Upper lobe of left lung (tissue), 6 donors: ENCODE results near the gene RNF224. TPM values are rescaled to one million over a fixed set of nuclear protein-coding genes. Genes with fewer than 3 reads are reported as not detected.

Experiments used
- ATAC-seq, 2 donors: fragments of 200-7000 bp; cut with Tn5 transposase; one replicate each; pipeline ENCODE4 v1.9.1; 2022; ENCODE audit warnings: mild to moderate bottlenecking in 2 of 2, moderate library complexity in 2 of 2; ENCODE audit not compliant: low FRiP score in 2 of 2
- DNase-seq, 2 donors: peaks; one replicate each; pipeline ENCODE4 v3.0.0-alpha.2; 2019 to 2020
- H3K27ac ChIP-seq, 4 donors: fragments of 200-600 bp; sonication (generic); one replicate each; pipeline ENCODE4 v1.5.1; 2016 to 2019
- H3K27me3 ChIP-seq, 4 donors: fragments of 200-600 bp; sonication (generic); one replicate each; pipeline ENCODE4 v1.5.1; 2017 to 2019
- H3K36me3 ChIP-seq, 4 donors: fragments of 200-600 bp; sonication (generic); one replicate each; pipeline ENCODE4 v1.5.1; 2016 to 2019
- H3K4me1 ChIP-seq, 4 donors: fragments of 200-600 bp; sonication (generic); one replicate each; pipeline ENCODE4 v1.5.1; 2018 to 2019
- H3K4me3 ChIP-seq, 4 donors: fragments of 200-600 bp; sonication (generic); one replicate each; pipeline ENCODE4 v1.5.1; 2017 to 2019; ENCODE audit warnings: mild to moderate bottlenecking in 2 of 4, moderate library complexity in 1 of 4
- H3K9me3 ChIP-seq, 4 donors: fragments of 200-600 bp; sonication (generic); one replicate each; pipeline ENCODE4 v1.5.1; 2018 to 2019
- CTCF ChIP-seq, 6 experiments: fragments of 450-650 bp in 4 of 6; fragments of 200-600 bp in 2 of 6; sonication (generic) in 2 of 6; IDR thresholded peaks; one replicate each; pipeline ENCODE4 v1.5.1; 2016 to 2019; ENCODE audit warnings: antibody characterized with exemption in 6 of 6
- EP300 ChIP-seq, 4 donors: sonication (generic); formaldehyde crosslinking; IDR thresholded peaks; one replicate each; pipeline ENCODE4 v1.5.1; 2017; ENCODE audit warnings: antibody characterized with exemption in 4 of 4, control low read depth in 2 of 4
- POLR2A ChIP-seq, 4 donors: fragments of 450-650 bp; IDR thresholded peaks; one replicate each; pipeline ENCODE4 v1.5.1; 2016 to 2017; ENCODE audit warnings: antibody characterized with exemption in 4 of 4, mild to moderate bottlenecking in 2 of 4
- POLR2AphosphoS5 ChIP-seq, 2 donors: sonication (generic); formaldehyde crosslinking; IDR thresholded peaks; one replicate each; pipeline ENCODE4 v1.5.1; 2017; ENCODE audit warnings: antibody characterized with exemption in 2 of 2
- WGBS, 2 donors: methylation state at CpG; one replicate each; pipeline ENCODE4 v1.1.5; 2017 to 2018; 5-methylcytosine and 5-hydroxymethylcytosine counted together
- total RNA-seq, 6 donors: library from RNA; depleted of rRNA in 4 of 6; stranded (reverse); fragments of >200 nt in 4 of 6; gene quantifications; one replicate each; pipeline versions ENCODE4 v1.1.0 to v1.2.1, GENCODE V29; 2016 to 2021
- donor health status: DM: no; HTN: no; CAD: no; lungs with moderate emphysema.
- donor health status: DM: no; HTN: yes; CAD: no; lungs with severe emphysema.

RNF224 gene
- total RNA-seq, 6 donors from 2014 or later, result 0.46 to 0.59 (median 0.57) TPM; not detected in 3

GRCh38 chr9:137277329-137278041 lies 50.2 kb downstream of the RNF224 start, which contains the start of gene TOR4A:
TOR4A (plus strand) TSS chr9:137277726; CDS start chr9:137278690, 964 bp downstream.
- Histone ChIP-seq H3K4me1 (peaks cover 38 to 93% (median 63%) of the 10 kb centered on the region in 4 donors), H3K27me3 (no peaks in the 10 kb centered on the region), H3K36me3 (peaks cover 10 to 47% (median 35%) of the 10 kb centered on the region in 4 donors), H3K27ac (peak within 1 kb of the TSS; percentile 95 to 98 (median 96)), H3K4me3 (peak within 1 kb of the TSS; percentile 64 to 86 (median 70)), H3K9me3 (no peaks in the 10 kb centered on the region)
- DNase-seq, result peak; percentile 91 to 98
- 1 to 14% methylated on average over 13 to 20 of the region's 25 CpGs for WGBS, 2 donors
- ATAC-seq, result peak; percentile 88 to 94
- TF ChIP-seq EP300 (IDR thresholded peaks at IDR 0.05), result peak in 2 of 4 donors; percentile 67 to 69
- TF ChIP-seq CTCF (IDR thresholded peaks at IDR 0.05), result peak in 5 of 6 experiments; percentile 16 to 54 (median 46)
- TF ChIP-seq POLR2AphosphoS5 (IDR thresholded peaks at IDR 0.05), result peak; percentile 86 to 89
- peak in 2 of 4 donors; percentile 60 to 85 for TF ChIP-seq POLR2A (IDR thresholded peaks at IDR 0.05)

- TF ChIP-seq EP300 (IDR thresholded peaks at IDR 0.05) (no peak), CTCF (IDR thresholded peaks at IDR 0.05) (no peak), POLR2AphosphoS5 (IDR thresholded peaks at IDR 0.05) (no peak), POLR2A (IDR thresholded peaks at IDR 0.05) (no peak)
- peak in 1 of 2 donors; percentile 11 for ATAC-seq
- WGBS, 2 donors, result 10 to 31% methylated on average over 8 to 32 of the region's 54 CpGs
- Histone ChIP-seq H3K4me3 (peak overlapping the region; percentile 64 to 86 (median 70)), H3K27ac (peak overlapping the region; percentile 95 to 98 (median 96)), H3K36me3 (peaks cover 6 to 47% (median 28%) of the 10 kb centered on the region in 4 donors), H3K4me1 (peaks cover 38 to 86% (median 60%) of the 10 kb centered on the region in 4 donors), H3K9me3 (no peaks in the 10 kb centered on the region), H3K27me3 (no peaks in the 10 kb centered on the region)
- peak in 1 of 2 donors; percentile 86 for DNase-seq
Measured at GRCh38 chr9:137278061-137278701, 50.9 kb downstream of the RNF224 start.

Other genes with a start within 250 kb of the RNF224 start
- 100 to 1,000 TPM in 5 of 6 donors, 10 to 100 TPM in 1; 31.7 to 395 (median 246) TPM for gene PTGDS, start 250.0 kb upstream of the RNF224 start, total RNA-seq
- 1 to 10 TPM in 4 of 6 donors, under 1 TPM in 1, not detected in 1; 0.61 to 6.3 (median 1.8) TPM for gene LCNL1, start 244.5 kb upstream of the RNF224 start, total RNA-seq
- gene PAXX, start 235.1 kb upstream of the RNF224 start, total RNA-seq, result 100 to 1,000 TPM in 1 of 6 donors, 10 to 100 TPM in 5; 41.8 to 150 (median 52.8) TPM
- 100 to 1,000 TPM in 2 of 6 donors, 10 to 100 TPM in 4; 41.9 to 132 (median 85.2) TPM for gene CLIC3, start 230.9 kb upstream of the RNF224 start, total RNA-seq
- 10 to 100 TPM; 14.7 to 49.2 (median 29.6) TPM for gene ABCA2, start 199.3 kb upstream of the RNF224 start, total RNA-seq
- 1 to 10 TPM in 4 of 6 donors, under 1 TPM in 1, not detected in 1; 0.94 to 2.3 (median 2.0) TPM for gene FUT7, start 195.4 kb upstream of the RNF224 start, total RNA-seq
- gene NPDC1, start 181.3 kb upstream of the RNF224 start, total RNA-seq, result 100 to 1,000 TPM in 2 of 6 donors, 10 to 100 TPM in 4; 26.7 to 199 (median 73.2) TPM
- under 1 TPM in 4 of 6 donors, not detected in 2; 0.34 to 0.98 (median 0.55) TPM for gene ENTPD2, start 173.4 kb upstream of the RNF224 start, total RNA-seq
- gene SAPCD2, start 156.9 kb upstream of the RNF224 start, total RNA-seq, result 1 to 10 TPM in 4 of 6 donors, under 1 TPM in 2; 0.69 to 6.8 (median 1.4) TPM
- gene UAP1L1, start 150.0 kb upstream of the RNF224 start, total RNA-seq, result 10 to 100 TPM; 10.5 to 69.1 (median 34.0) TPM
- gene MAN1B1, start 140.5 kb upstream of the RNF224 start, total RNA-seq, result 10 to 100 TPM; 38.0 to 97.4 (median 54.1) TPM
- 100 to 1,000 TPM; 108 to 394 (median 229) TPM for gene DPP7, start 112.8 kb upstream of the RNF224 start, total RNA-seq
- 1 to 10 TPM in 1 of 6 donors, under 1 TPM in 2, not detected in 3; 0.17 to 2.1 (median 0.49) TPM for gene GRIN1, start 88.3 kb upstream of the RNF224 start, total RNA-seq
- gene LRRC26, start 57.5 kb upstream of the RNF224 start, total RNA-seq, result 1 to 10 TPM in 3 of 6 donors, under 1 TPM in 1, not detected in 2; 0.46 to 6.3 (median 1.7) TPM
- not detected for gene TMEM210, start 55.4 kb upstream of the RNF224 start, total RNA-seq
- 100 to 1,000 TPM in 1 of 6 donors, 10 to 100 TPM in 5; 31.9 to 174 (median 67.3) TPM for gene ANAPC2, start 38.9 kb upstream of the RNF224 start, total RNA-seq
- 100 to 1,000 TPM in 1 of 6 donors, 10 to 100 TPM in 5; 39.8 to 110 (median 73.0) TPM for gene SSNA1, start 38.8 kb upstream of the RNF224 start, total RNA-seq
- gene TPRN, start 26.8 kb upstream of the RNF224 start, total RNA-seq, result 10 to 100 TPM; 18.9 to 33.1 (median 27.1) TPM
- gene TMEM203, start 21.9 kb upstream of the RNF224 start, total RNA-seq, result 10 to 100 TPM; 17.8 to 35.5 (median 31.1) TPM
- 10 to 100 TPM in 4 of 6 donors, 1 to 10 TPM in 2; 7.7 to 54.5 (median 18.5) TPM for gene NDOR1, start 21.8 kb upstream of the RNF224 start, total RNA-seq
- 10 to 100 TPM in 1 of 6 donors, 1 to 10 TPM in 5; 2.3 to 12.6 (median 4.5) TPM for gene RNF208, start 5.3 kb upstream of the RNF224 start, total RNA-seq
- gene CYSRT1, start 2.3 kb upstream of the RNF224 start, total RNA-seq, result 1 to 10 TPM in 2 of 6 donors, under 1 TPM in 3, not detected in 1; 0.20 to 2.0 (median 0.97) TPM
- under 1 TPM in 2 of 6 donors, not detected in 4; 0.10 to 0.17 TPM for gene SLC34A3, start 3.4 kb downstream of the RNF224 start, total RNA-seq
- gene TUBB4B, start 13.8 kb downstream of the RNF224 start, total RNA-seq, result 100 to 1,000 TPM; 120 to 539 (median 227) TPM
- gene STPG3, start 23.8 kb downstream of the RNF224 start, total RNA-seq, result under 1 TPM in 1 of 6 donors, not detected in 5; 0.23 TPM
- gene NELFB, start 27.8 kb downstream of the RNF224 start, total RNA-seq, result 10 to 100 TPM; 31.8 to 55.6 (median 49.8) TPM
- gene TOR4A, start 50.2 kb downstream of the RNF224 start, total RNA-seq, result 10 to 100 TPM; 31.5 to 62.6 (median 39.2) TPM
- gene NRARP, start 74.8 kb downstream of the RNF224 start, total RNA-seq, result 10 to 100 TPM in 3 of 6 donors, 1 to 10 TPM in 3; 3.1 to 26.9 (median 9.5) TPM
- gene EXD3, start 195.7 kb downstream of the RNF224 start, total RNA-seq, result 100 to 1,000 TPM in 1 of 6 donors, 10 to 100 TPM in 5; 12.3 to 118 (median 24.8) TPM
- gene NOXA1, start 195.9 kb downstream of the RNF224 start, total RNA-seq, result 10 to 100 TPM in 3 of 6 donors, 1 to 10 TPM in 3; 3.3 to 34.6 (median 11.7) TPM
- under 1 TPM in 2 of 6 donors, not detected in 4; 0.15 to 0.17 TPM for gene ENTPD8, start 213.9 kb downstream of the RNF224 start, total RNA-seq
- gene NSMF, start 231.8 kb downstream of the RNF224 start, total RNA-seq, result 10 to 100 TPM; 20.4 to 57.6 (median 25.9) TPM